Measurements from ENCODE around the gene SLC29A4. TPM values are rescaled to one million over a fixed set of nuclear protein-coding genes. Genes with fewer than 3 reads are reported as not detected.

SLC29A4 gene
- total and polyA plus RNA-seq, 12 donors = 0.69 to 22.0 (median 3.5) TPM

- TF ChIP-seq CTCF (IDR thresholded peaks at IDR 0.05) = no peak
- TF ChIP-seq POLR2A (IDR thresholded peaks at IDR 0.05) = no peak
- no peaks in the 10 kb centered on the region for H3K27me3 ChIP-seq
- H3K9me3 ChIP-seq (replicated peaks in 1 of 3) = no peaks in the 10 kb centered on the region
- no peaks in the 10 kb centered on the region for H3K36me3 ChIP-seq (replicated peaks in 1 of 2)
- no peak for DNase-seq
- no peak overlapping the region for H3K4me3 ChIP-seq
- no peaks in the 10 kb centered on the region for H3K4me1 ChIP-seq (replicated peaks in 1 of 2)
- WGBS, 4 donors = 86 to 87% (median 86%) methylated on average over 8 to 14 of the region's 14 CpGs
- H3K27ac ChIP-seq = no peak overlapping the region
- intact Hi-C loops (cut with DNase I) = no loop called here
These were observed 11.6 kb downstream of the SLC29A4 start for GRCh38 chr7:5294169-5294987.

GRCh38 chr7:5295039-5296014 lies 12.6 kb downstream of the SLC29A4 start:
- 84 to 93% (median 87%) methylated on average over 22 to 33 of the region's 33 CpGs for WGBS, 4 donors
- no peak for DNase-seq
- Histone ChIP-seq H3K27me3 (no peaks in the 10 kb centered on the region), H3K9me3 (replicated peaks in 1 of 3) (no peaks in the 10 kb centered on the region), H3K36me3 (replicated peaks in 1 of 2) (no peaks in the 10 kb centered on the region), H3K4me1 (replicated peaks in 1 of 2) (no peaks in the 10 kb centered on the region), H3K4me3 (no peak overlapping the region), H3K27ac (no peak overlapping the region)
- intact Hi-C loops (cut with DNase I) = no loop called here
- no peak for TF ChIP-seq CTCF (IDR thresholded peaks at IDR 0.05)
- no peak for TF ChIP-seq POLR2A (IDR thresholded peaks at IDR 0.05)

GRCh38 chr7:5296015-5296610 lies 13.4 kb downstream of the SLC29A4 start:
- Histone ChIP-seq H3K4me1 (replicated peaks in 1 of 2) (no peaks in the 10 kb centered on the region), H3K9me3 (replicated peaks in 1 of 3) (no peaks in the 10 kb centered on the region), H3K4me3 (no peak overlapping the region), H3K36me3 (replicated peaks in 1 of 2) (no peaks in the 10 kb centered on the region), H3K27ac (no peak overlapping the region), H3K27me3 (no peaks in the 10 kb centered on the region)
- 43 to 80% (median 49%) methylated on average over 17 to 29 of the region's 29 CpGs for WGBS, 4 donors
- intact Hi-C loops (cut with DNase I) = no loop called here
- TF ChIP-seq POLR2A (IDR thresholded peaks at IDR 0.05) (no peak), CTCF (IDR thresholded peaks at IDR 0.05) (no peak)
- no peak for DNase-seq

Measured in adrenal gland (tissue), 12 donors.